GM23338 (cell line): ENCODE data around the gene CCT2. TPM values are rescaled to one million over a fixed set of nuclear protein-coding genes. Genes with fewer than 3 reads are reported as not detected.

Experiments
- ATAC-seq: fragments of 200-7000 bp; cut with Tn5 transposase; 3 replicates; pipeline ENCODE4 v1.9.1; 2020
- DNase-seq: peaks from one replicate; pipeline ENCODE4 v3.0.0-alpha.2; 2015; ENCODE audit warnings: low spot score
- H2AFZ ChIP-seq: fragments of 200-600 bp; sonication (generic); 2 replicates; pipeline ENCODE4 v1.8.0; 2016; ENCODE audit warnings: antibody characterized with exemption, mild to moderate bottlenecking, moderate library complexity
- H3F3A ChIP-seq: fragments of 200-600 bp; sonication (generic); replicated peaks from 2 replicates; pipeline ENCODE4 v1.8.0; 2017; ENCODE audit warnings: antibody characterized with exemption, mixed run types, low read depth
- H3K27ac ChIP-seq: fragments of 200-600 bp; sonication (generic); 2 replicates; pipeline ENCODE4 v1.6.1; 2016; ENCODE audit warnings: low read depth
- H3K27me3 ChIP-seq: fragments of 200-600 bp; sonication (generic); 2 replicates; pipeline ENCODE4 v1.8.0; 2016; ENCODE audit warnings: mild to moderate bottlenecking, mixed run types, moderate library complexity; ENCODE audit not compliant: insufficient read depth
- H3K36me3 ChIP-seq: fragments of 200-600 bp; sonication (generic); 2 replicates; pipeline ENCODE4 v1.8.0; 2016; ENCODE audit warnings: mild to moderate bottlenecking; ENCODE audit not compliant: insufficient read depth
- H3K4me1 ChIP-seq: fragments of 200-600 bp; sonication (generic); 2 replicates; pipeline ENCODE4 v1.8.0; 2016; ENCODE audit warnings: mild to moderate bottlenecking, moderate library complexity; ENCODE audit not compliant: insufficient read depth
- H3K4me2 ChIP-seq: fragments of 200-600 bp; sonication (generic); 2 replicates; pipeline ENCODE4 v1.7.1; 2017; ENCODE audit warnings: mixed run types
- H3K4me3 ChIP-seq: fragments of 200-600 bp; sonication (generic); 2 replicates; pipeline ENCODE4 v1.6.1; 2016; ENCODE audit warnings: mixed run types
- H3K79me2 ChIP-seq: fragments of 200-600 bp; sonication (generic); replicated peaks from 2 replicates; pipeline ENCODE4 v1.8.0; 2017; ENCODE audit warnings: mild to moderate bottlenecking; ENCODE audit not compliant: insufficient read depth
- H3K9me2 ChIP-seq: fragments of 200-600 bp; sonication (generic); 2 replicates; pipeline ENCODE4 v1.8.0; 2017; ENCODE audit not compliant: insufficient read depth
- H4K20me1 ChIP-seq: fragments of 200-600 bp; sonication (generic); replicated peaks from 2 replicates; pipeline ENCODE4 v1.8.0; 2017; ENCODE audit warnings: mild to moderate bottlenecking; ENCODE audit not compliant: insufficient read depth
- H3K27ac Mint-ChIP-seq: 2 replicates; pipeline ENCODE4 v1.8.0; 2020; ENCODE audit warnings: inconsistent platforms, mild to moderate bottlenecking, moderate library complexity, mixed read lengths
- H3K27me3 Mint-ChIP-seq: 3 replicates; pipeline ENCODE4 v1.8.0; 2022; ENCODE audit warnings: low read depth, mild to moderate bottlenecking, moderate library complexity, mixed read lengths, inconsistent platforms; ENCODE audit not compliant: insufficient read depth, poor library complexity
- H3K36me3 Mint-ChIP-seq: 3 replicates; pipeline ENCODE4 v1.8.0; 2021; ENCODE audit warnings: low read depth, mild to moderate bottlenecking, inconsistent platforms, moderate library complexity, mixed read lengths
- H3K4me1 Mint-ChIP-seq: 3 replicates; pipeline ENCODE4 v1.8.0; 2020; ENCODE audit warnings: mild to moderate bottlenecking, inconsistent platforms, mixed read lengths
- H3K4me3 Mint-ChIP-seq: 3 replicates; pipeline ENCODE4 v1.8.0; 2021; ENCODE audit warnings: moderate library complexity, mild to moderate bottlenecking, inconsistent platforms, mixed read lengths
- H3K9me3 Mint-ChIP-seq: 3 replicates; pipeline ENCODE4 v1.8.0; 2020; ENCODE audit warnings: moderate library complexity, mild to moderate bottlenecking, inconsistent platforms, mixed read lengths
- CTCF ChIP-seq, 2 experiments: fragments of 200-600 bp in 1 of 2; sonication (generic) in 1 of 2; conservative IDR thresholded peaks; 2 replicates each; pipeline versions ENCODE4 v1.5.1 to v1.6.1; 2016 to 2017; ENCODE audit warnings: antibody characterized with exemption in 2 of 2, low read depth in 2 of 2, mild to moderate bottlenecking in 2 of 2, moderate library complexity in 1 of 2
- ETS1 ChIP-seq: IDR thresholded peaks from 2 replicates; pipeline ENCODE4 v1.6.1; 2016; ENCODE audit warnings: antibody characterized with exemption
- EZH2 ChIP-seq: fragments of 200-600 bp; sonication (generic); IDR thresholded peaks from one replicate; pipeline ENCODE4 v1.8.0; 2017; ENCODE audit warnings: antibody characterized with exemption, mild to moderate bottlenecking, low read depth; ENCODE audit not compliant: unreplicated experiment
- EZH2phosphoT487 ChIP-seq: fragments of 200-600 bp; sonication (generic); IDR thresholded peaks from one replicate; pipeline ENCODE4 v1.8.1; 2018; ENCODE audit warnings: antibody characterized with exemption; ENCODE audit not compliant: unreplicated experiment
- JUNB ChIP-seq: IDR thresholded peaks from one replicate; pipeline ENCODE4 v1.6.1; 2016; ENCODE audit warnings: antibody characterized with exemption; ENCODE audit not compliant: unreplicated experiment
- NANOG ChIP-seq: IDR thresholded peaks from 2 replicates; pipeline ENCODE4 v1.6.1; 2016; ENCODE audit warnings: antibody characterized with exemption, borderline replicate concordance
- POLR2AphosphoS5 ChIP-seq: IDR thresholded peaks from 2 replicates; pipeline ENCODE4 v1.6.1; 2016; ENCODE audit warnings: antibody characterized with exemption, low read depth
- REST ChIP-seq: IDR thresholded peaks from one replicate; pipeline ENCODE4 v1.6.1; 2018; ENCODE audit warnings: antibody characterized with exemption; ENCODE audit not compliant: unreplicated experiment
- STAT1 ChIP-seq: IDR thresholded peaks from one replicate; pipeline ENCODE4 v1.6.1; 2016; ENCODE audit warnings: antibody characterized with exemption; ENCODE audit not compliant: unreplicated experiment
- ZNF114 ChIP-seq: fragments of 250-450 bp; sonication (Bioruptor Pico); IDR thresholded peaks from 2 replicates; pipeline ENCODE4 v1.5.0; 2020; ENCODE audit warnings: mild to moderate bottlenecking, moderate library complexity
- ZNF331 ChIP-seq: fragments of 250-450 bp; sonication (Bioruptor Pico); IDR thresholded peaks from 2 replicates; pipeline ENCODE4 v1.5.0; 2020; ENCODE audit warnings: low read depth, mild to moderate bottlenecking, moderate library complexity
- polyA plus RNA-seq: library from polyadenylated mRNA; unstranded; fragments of >200 nt; fragmentation: Nextera tagmentation; extraction: Ambion mirVana; gene quantifications from 2 replicates; pipeline ENCODE4 v1.2.1, GENCODE V29; 2016
- total RNA-seq: library from RNA; depleted of rRNA; stranded (reverse); fragments of >200 nt; shearing (Covaris generic); gene quantifications from 2 replicates; pipeline ENCODE4 v1.2.3, GENCODE V29; 2014

Gene CCT2
- total and polyA plus RNA-seq, 2 experiments from 2014 or later = 434 to 778 TPM

GRCh38 chr12:69588527-69588926, 3.3 kb downstream of the CCT2 start (continued):
- TF ChIP-seq ZNF114 (CRISPR knock-in tag) (no peak), REST (no peak), POLR2AphosphoS5 (no peak), EZH2 (no peak), JUNB (no peak), NANOG (no peak), CTCF (conservative IDR thresholded peaks at IDR 0.05; ENCODE audit: low read depth in 2 of 2) (no peak)

GRCh38 chr12:69589082-69589481, 3.8 kb downstream of the CCT2 start:
- ATAC-seq (no peak), DNase-seq (no peak)
- no peak overlapping the region for H3K4me2 ChIP-seq
- no peak overlapping the region for H3K4me3 ChIP-seq
- no peaks in the 10 kb centered on the region; the same call in 1 of the 2 replicates for H3F3A ChIP-seq
- no peaks in the 10 kb centered on the region for H3K9me2 ChIP-seq
- H3K27ac ChIP-seq = no peak overlapping the region
- no peak overlapping the region for H2AFZ ChIP-seq
- H4K20me1 ChIP-seq = peaks cover 51% of the 10 kb centered on the region
- no peak overlapping the region for H3K4me3 Mint-ChIP-seq
- peaks cover 9% of the 10 kb centered on the region for H3K27me3 Mint-ChIP-seq
- peaks cover 3% of the 10 kb centered on the region; the same call in 1 of the 2 replicates for H3K4me1 ChIP-seq
- H3K27me3 ChIP-seq = no peaks in the 10 kb centered on the region
- peaks cover 63% of the 10 kb centered on the region for H3K79me2 ChIP-seq
- peaks cover 81% of the 10 kb centered on the region for H3K36me3 ChIP-seq
- H3K36me3 Mint-ChIP-seq = peaks cover 84% of the 10 kb centered on the region
- no peak overlapping the region for H3K27ac Mint-ChIP-seq
- H3K9me3 Mint-ChIP-seq = no peaks in the 10 kb centered on the region
- H3K4me1 Mint-ChIP-seq = no peaks in the 10 kb centered on the region; the same call in 2 of the 3 replicates
- TF ChIP-seq ZNF331 (CRISPR knock-in tag) (no peak), REST (no peak), ZNF114 (CRISPR knock-in tag) (no peak), STAT1 (no peak), JUNB (no peak), ETS1 (no peak), EZH2phosphoT487 (no peak)
